B cell (primary cell): ENCODE data around the gene CFAP61.

Experiments used
- EZH2 ChIP-seq: IDR thresholded peaks from 2 replicates; pipeline ENCODE4 v1.6.1; 2012; ENCODE audit warnings: borderline replicate concordance, low read depth, mild to moderate bottlenecking, moderate library complexity, low read length; ENCODE audit not compliant: insufficient read depth, poor library complexity, severe bottlenecking
- TF ChIP-seq, protein P1 (sequence below): fragments of 200-600 bp; IDR thresholded peaks from one replicate; pipeline ENCODE4 v1.8.0; 2022; ENCODE audit warnings: antibody characterized with exemption, mild to moderate bottlenecking

DNA sequence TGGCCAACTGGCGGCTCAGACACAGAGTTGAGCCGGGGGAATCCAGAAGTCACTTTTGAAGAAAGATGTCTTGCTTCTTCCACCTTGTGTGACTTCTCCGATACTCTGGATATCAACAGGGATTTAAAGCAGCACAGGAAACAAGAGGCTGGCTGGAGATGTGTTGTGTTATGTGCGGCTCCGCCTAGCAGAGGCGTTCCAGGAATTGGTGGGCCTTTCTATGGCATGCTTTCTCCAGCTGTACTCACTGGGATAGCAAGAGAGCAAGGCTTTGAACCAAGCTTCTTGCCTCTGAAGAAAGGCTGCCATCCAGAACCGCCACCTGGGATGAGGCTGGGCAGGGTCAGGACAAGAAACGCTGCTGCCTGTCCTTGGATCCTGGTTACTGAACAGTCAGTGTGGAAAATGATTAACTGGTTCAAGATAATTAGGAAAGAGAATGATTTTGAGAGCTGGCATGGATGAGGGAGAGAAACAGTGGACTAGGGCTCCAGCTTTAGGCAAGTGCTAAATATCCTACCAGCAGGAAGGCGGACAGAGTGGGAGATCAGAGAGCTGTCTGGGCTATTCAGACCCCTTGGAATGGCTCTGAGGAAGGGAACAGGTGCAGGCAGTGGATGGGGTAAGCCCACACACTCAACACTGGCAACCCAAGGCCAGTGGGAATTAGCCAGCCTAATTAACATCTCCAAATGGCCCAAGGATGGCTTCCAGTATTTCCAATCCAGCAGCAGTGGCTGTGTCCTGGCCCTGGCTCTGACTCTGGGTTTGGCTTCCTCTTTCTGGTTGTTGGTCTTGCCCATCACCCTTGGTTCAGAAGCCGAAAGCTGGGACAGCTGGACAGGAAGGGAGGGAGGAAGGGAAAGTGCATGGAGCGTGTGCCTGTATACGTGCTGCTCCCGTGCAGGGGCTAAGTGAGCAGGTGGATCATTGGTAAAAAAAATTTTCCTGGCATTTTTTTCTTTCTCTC is 347.5 kb downstream of the CFAP61 start:
- TF ChIP-seq, protein P1, sequence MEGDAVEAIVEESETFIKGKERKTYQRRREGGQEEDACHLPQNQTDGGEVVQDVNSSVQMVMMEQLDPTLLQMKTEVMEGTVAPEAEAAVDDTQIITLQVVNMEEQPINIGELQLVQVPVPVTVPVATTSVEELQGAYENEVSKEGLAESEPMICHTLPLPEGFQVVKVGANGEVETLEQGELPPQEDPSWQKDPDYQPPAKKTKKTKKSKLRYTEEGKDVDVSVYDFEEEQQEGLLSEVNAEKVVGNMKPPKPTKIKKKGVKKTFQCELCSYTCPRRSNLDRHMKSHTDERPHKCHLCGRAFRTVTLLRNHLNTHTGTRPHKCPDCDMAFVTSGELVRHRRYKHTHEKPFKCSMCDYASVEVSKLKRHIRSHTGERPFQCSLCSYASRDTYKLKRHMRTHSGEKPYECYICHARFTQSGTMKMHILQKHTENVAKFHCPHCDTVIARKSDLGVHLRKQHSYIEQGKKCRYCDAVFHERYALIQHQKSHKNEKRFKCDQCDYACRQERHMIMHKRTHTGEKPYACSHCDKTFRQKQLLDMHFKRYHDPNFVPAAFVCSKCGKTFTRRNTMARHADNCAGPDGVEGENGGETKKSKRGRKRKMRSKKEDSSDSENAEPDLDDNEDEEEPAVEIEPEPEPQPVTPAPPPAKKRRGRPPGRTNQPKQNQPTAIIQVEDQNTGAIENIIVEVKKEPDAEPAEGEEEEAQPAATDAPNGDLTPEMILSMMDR, result no peak
- TF ChIP-seq EZH2, result no peak
